Lower leg skin (tissue), 3 donors: ENCODE measurements around the gene ZSWIM8.

Source experiments
- POLR2A ChIP-seq, 2 donors: fragments of 450-650 bp; IDR thresholded peaks; one replicate each; pipeline ENCODE4 v1.6.1; 2016 to 2017; ENCODE audit warnings: antibody characterized with exemption in 2 of 2, mild to moderate bottlenecking in 1 of 2, moderate library complexity in 1 of 2
- TF ChIP-seq, protein P1 (sequence below), 3 donors: fragments of 450-650 bp; IDR thresholded peaks; one replicate each; pipeline ENCODE4 v1.5.1; 2016; ENCODE audit warnings: antibody characterized with exemption in 3 of 3, mild to moderate bottlenecking in 3 of 3, moderate library complexity in 2 of 3

DNA sequence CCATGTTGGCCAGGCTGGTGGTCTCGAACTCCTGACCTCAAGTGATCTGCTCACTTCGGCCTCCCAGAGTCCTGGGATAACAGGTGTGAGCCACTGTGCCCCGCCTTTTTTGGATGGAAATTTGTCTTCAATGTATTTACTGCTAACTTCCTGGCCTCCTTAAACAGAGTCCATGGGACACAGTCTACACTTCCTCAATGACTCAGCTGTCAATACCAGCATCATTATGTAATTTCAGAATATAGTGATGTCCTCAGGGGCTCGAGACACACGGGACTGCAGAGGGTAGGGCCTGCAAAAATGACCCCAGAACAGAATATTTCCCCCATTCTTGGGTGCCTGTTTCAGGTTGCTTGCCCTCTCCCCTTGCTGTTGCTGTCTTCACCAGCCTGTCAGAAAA lies 57.9 kb downstream of the ZSWIM8 start:
- TF ChIP-seq, protein P1, sequence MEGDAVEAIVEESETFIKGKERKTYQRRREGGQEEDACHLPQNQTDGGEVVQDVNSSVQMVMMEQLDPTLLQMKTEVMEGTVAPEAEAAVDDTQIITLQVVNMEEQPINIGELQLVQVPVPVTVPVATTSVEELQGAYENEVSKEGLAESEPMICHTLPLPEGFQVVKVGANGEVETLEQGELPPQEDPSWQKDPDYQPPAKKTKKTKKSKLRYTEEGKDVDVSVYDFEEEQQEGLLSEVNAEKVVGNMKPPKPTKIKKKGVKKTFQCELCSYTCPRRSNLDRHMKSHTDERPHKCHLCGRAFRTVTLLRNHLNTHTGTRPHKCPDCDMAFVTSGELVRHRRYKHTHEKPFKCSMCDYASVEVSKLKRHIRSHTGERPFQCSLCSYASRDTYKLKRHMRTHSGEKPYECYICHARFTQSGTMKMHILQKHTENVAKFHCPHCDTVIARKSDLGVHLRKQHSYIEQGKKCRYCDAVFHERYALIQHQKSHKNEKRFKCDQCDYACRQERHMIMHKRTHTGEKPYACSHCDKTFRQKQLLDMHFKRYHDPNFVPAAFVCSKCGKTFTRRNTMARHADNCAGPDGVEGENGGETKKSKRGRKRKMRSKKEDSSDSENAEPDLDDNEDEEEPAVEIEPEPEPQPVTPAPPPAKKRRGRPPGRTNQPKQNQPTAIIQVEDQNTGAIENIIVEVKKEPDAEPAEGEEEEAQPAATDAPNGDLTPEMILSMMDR (IDR thresholded peaks at IDR 0.05) = no peak
- TF ChIP-seq POLR2A (IDR thresholded peaks at IDR 0.05) = no peak
